Transverse colon (tissue), 4 donors: ENCODE data around the gene DDX17. TPM values are rescaled to one million over a fixed set of nuclear protein-coding genes. Genes with fewer than 3 reads are reported as not detected.

ENCODE experiments used
- DNase-seq: peaks from one replicate; pipeline ENCODE4 v3.0.0-alpha.2; 2019
- H3K27ac ChIP-seq, 4 donors: fragments of 200-600 bp; sonication (generic); 2 replicates each; pipeline ENCODE4 v1.5.1; 2016 to 2018; ENCODE audit warnings: inconsistent platforms in 4 of 4
- H3K27me3 ChIP-seq: fragments of 200-600 bp; sonication (generic); 2 replicates; pipeline ENCODE4 v1.5.1; 2017; ENCODE audit warnings: inconsistent platforms
- H3K36me3 ChIP-seq, 4 donors: fragments of 200-600 bp; sonication (generic); 2 replicates each; pipeline ENCODE4 v1.5.1; 2017 to 2019; ENCODE audit warnings: inconsistent platforms in 4 of 4
- H3K4me1 ChIP-seq, 4 donors: fragments of 200-600 bp; sonication (generic); 2 replicates each; pipeline ENCODE4 v1.5.1; 2017 to 2020; ENCODE audit warnings: inconsistent platforms in 4 of 4
- H3K4me3 ChIP-seq, 4 donors: fragments of 200-600 bp; sonication (generic); 1 replicate in 1 of 4; 2 replicates in 3 of 4; pipeline versions ENCODE4 v1.5.1 to v1.6.1; 2017 to 2019; ENCODE audit warnings: inconsistent platforms in 4 of 4
- H3K9me3 ChIP-seq, 2 donors: fragments of 200-600 bp; sonication (generic); 2 replicates each; pipeline ENCODE4 v1.5.1; 2017 to 2019; ENCODE audit warnings: inconsistent platforms in 2 of 2
- EP300 ChIP-seq: sonication (generic); formaldehyde crosslinking; IDR thresholded peaks from one replicate; pipeline ENCODE4 v1.6.1; 2017; ENCODE audit warnings: antibody characterized with exemption, low read depth
- POLR2A ChIP-seq: fragments of 450-650 bp; IDR thresholded peaks from one replicate; pipeline ENCODE4 v1.6.1; 2016; ENCODE audit warnings: antibody characterized with exemption, mild to moderate bottlenecking, moderate library complexity
- POLR2AphosphoS5 ChIP-seq, 3 donors: sonication (generic); formaldehyde crosslinking; IDR thresholded peaks; one replicate each; pipeline ENCODE4 v1.6.1; 2016; ENCODE audit warnings: antibody characterized with exemption in 3 of 3
- WGBS, 2 donors: methylation state at CpG; one replicate each; pipeline ENCODE4 v1.1.5; 2018; ENCODE audit warnings: low coverage in 1 of 2; 5-methylcytosine and 5-hydroxymethylcytosine counted together
- in situ Hi-C, 4 donors: fragments of 200-750 bp; cut with MboI; loops; one replicate each; pipeline versions ENCODE4 v1.15.0 to v1.15.1; 2017; ENCODE audit warnings: low sequenced_read_pairs in 3 of 4, low pct_ligation_motif_present in 1 of 4, low pct_unique_long_range_greater_than_20kb in 1 of 4
- intact Hi-C: fragments of 100-400 bp; cut with DNase I; formaldehyde crosslinking; loops from one replicate; pipeline ENCODE4 v1.15.1; 2023; ENCODE audit warnings: low total_unique reads
- total RNA-seq, 4 donors: library from RNA; depleted of rRNA; stranded (reverse); fragments of >200 nt; gene quantifications; one replicate each; pipeline ENCODE4 v1.1.0, GENCODE V29; 2016
- TF ChIP-seq, protein P1 (sequence below), 5 experiments: fragments of 200-600 bp in 3 of 5; fragments of 450-650 bp in 2 of 5; sonication (generic) in 3 of 5; IDR thresholded peaks; 1 replicate in 2 of 5; 2 replicates in 3 of 5; pipeline ENCODE4 v1.5.1; 2016 to 2017; ENCODE audit warnings: antibody characterized with exemption in 5 of 5, inconsistent platforms in 3 of 5, mild to moderate bottlenecking in 2 of 5, moderate library complexity in 1 of 5

DDX17 gene
- total RNA-seq, 4 donors from 2014 or later, result 506 to 1,034 (median 728) TPM

DNA sequence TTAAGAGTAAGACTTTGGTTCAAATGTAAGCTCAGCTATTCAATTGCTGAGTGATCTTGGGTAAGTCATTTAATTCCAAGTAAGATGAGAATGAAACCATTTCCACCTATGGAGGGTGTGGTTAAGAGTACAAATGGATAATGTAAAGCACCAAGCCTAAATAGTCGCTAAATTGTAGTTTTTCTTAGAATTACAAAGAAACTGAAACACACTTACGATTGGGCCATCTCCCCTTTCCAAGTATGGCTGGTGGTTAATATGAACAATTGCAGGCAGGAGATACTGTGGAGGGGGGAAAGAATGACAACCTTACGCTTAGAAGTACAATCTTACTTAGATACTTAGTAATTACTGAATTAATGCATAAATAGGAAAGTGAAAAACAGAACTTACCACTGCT, 8.2 kb downstream of the DDX17 start:
- peaks cover 5 to 35% (median 7%) of the 10 kb centered on the region in 4 donors for H3K4me1 ChIP-seq
- no peak overlapping the region for H3K27ac ChIP-seq
- no peak overlapping the region for H3K4me3 ChIP-seq
- 73 to 80% methylated on average over 3 of the region's 3 CpGs for WGBS, 2 donors
- TF ChIP-seq POLR2AphosphoS5 (IDR thresholded peaks at IDR 0.05) (no peak), POLR2A (no peak), EP300 (no peak)
- TF ChIP-seq, protein P1, sequence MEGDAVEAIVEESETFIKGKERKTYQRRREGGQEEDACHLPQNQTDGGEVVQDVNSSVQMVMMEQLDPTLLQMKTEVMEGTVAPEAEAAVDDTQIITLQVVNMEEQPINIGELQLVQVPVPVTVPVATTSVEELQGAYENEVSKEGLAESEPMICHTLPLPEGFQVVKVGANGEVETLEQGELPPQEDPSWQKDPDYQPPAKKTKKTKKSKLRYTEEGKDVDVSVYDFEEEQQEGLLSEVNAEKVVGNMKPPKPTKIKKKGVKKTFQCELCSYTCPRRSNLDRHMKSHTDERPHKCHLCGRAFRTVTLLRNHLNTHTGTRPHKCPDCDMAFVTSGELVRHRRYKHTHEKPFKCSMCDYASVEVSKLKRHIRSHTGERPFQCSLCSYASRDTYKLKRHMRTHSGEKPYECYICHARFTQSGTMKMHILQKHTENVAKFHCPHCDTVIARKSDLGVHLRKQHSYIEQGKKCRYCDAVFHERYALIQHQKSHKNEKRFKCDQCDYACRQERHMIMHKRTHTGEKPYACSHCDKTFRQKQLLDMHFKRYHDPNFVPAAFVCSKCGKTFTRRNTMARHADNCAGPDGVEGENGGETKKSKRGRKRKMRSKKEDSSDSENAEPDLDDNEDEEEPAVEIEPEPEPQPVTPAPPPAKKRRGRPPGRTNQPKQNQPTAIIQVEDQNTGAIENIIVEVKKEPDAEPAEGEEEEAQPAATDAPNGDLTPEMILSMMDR (IDR thresholded peaks at IDR 0.05), result no peak
- in situ Hi-C loops, result no loop called here
- peaks cover 0 to 77% (median 39%) of the 10 kb centered on the region in 4 donors for H3K36me3 ChIP-seq
- intact Hi-C loops, result no loop called here
- no peak for DNase-seq
- H3K27me3 ChIP-seq, result no peaks in the 10 kb centered on the region
- H3K9me3 ChIP-seq, result no peaks in the 10 kb centered on the region

DNA sequence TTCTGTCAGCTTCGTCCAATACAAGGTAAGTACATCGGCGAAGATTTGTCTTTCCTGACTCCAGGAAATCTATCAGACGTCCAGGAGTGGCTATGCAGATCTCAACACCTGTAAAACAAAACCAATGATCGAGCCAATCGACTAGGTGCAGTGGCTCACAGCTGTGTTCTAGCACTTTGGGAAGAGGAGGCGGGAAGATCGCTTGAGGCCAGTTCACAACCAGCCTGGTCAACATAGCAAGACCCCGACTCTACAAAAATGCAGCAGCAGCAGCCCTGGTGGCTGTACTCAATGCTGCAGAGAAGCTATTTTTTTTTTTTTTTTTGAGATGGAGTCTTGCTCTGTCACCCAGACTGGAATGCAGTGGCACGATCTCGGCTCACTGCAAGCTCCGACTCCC, 11.2 kb downstream of the DDX17 start:
- in situ Hi-C loops, result no loop called here
- no peak for DNase-seq
- H3K27me3 ChIP-seq, result no peaks in the 10 kb centered on the region
- no peak overlapping the region for H3K4me3 ChIP-seq
- intact Hi-C loops, result no loop called here
- 88 to 95% methylated on average over 11 to 12 of the region's 12 CpGs for WGBS, 2 donors
- H3K36me3 ChIP-seq, result peaks cover 0 to 97% (median 48%) of the 10 kb centered on the region in 4 donors
- no peak overlapping the region for H3K27ac ChIP-seq
- TF ChIP-seq POLR2A, result no peak
- no peak for TF ChIP-seq POLR2AphosphoS5 (IDR thresholded peaks at IDR 0.05)
- no peak for TF ChIP-seq EP300
- TF ChIP-seq, protein P1 (IDR thresholded peaks at IDR 0.05), result peak in 1 of 5 experiments; percentile 24
- H3K9me3 ChIP-seq, result no peaks in the 10 kb centered on the region
- peaks cover 9 to 28% (median 10%) of the 10 kb centered on the region in 4 donors for H3K4me1 ChIP-seq

DNA sequence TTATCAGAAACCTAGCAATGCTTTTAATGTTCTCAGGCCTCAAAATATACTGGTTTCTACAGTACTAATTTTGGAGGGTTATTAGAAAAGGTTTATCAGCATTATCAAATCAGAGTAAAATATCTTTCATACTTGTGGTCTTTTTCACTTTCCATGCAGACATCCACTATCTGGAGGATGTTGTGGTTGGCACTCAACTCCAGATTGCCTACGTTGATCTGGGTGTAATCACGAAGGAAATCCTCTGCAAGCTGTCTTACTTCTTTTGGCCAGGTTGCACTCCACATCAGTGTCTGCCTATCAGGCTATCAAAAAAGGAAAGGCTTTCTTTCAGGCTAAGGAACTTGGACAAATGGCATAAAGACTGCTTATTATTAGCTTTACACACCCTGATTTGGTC, 11.6 kb downstream of the DDX17 start:
- in situ Hi-C loops (no loop called here), intact Hi-C loops (no loop called here)
- Histone ChIP-seq H3K4me3 (no peak overlapping the region), H3K4me1 (peaks cover 9 to 28% (median 10%) of the 10 kb centered on the region in 4 donors), H3K27ac (no peak overlapping the region), H3K36me3 (peaks cover 0 to 97% (median 48%) of the 10 kb centered on the region in 4 donors), H3K9me3 (no peaks in the 10 kb centered on the region), H3K27me3 (no peaks in the 10 kb centered on the region)
- no peak for DNase-seq
- TF ChIP-seq, protein P1 (IDR thresholded peaks at IDR 0.05), result no peak
- no peak for TF ChIP-seq POLR2AphosphoS5 (IDR thresholded peaks at IDR 0.05)
- TF ChIP-seq POLR2A, result no peak
- no peak for TF ChIP-seq EP300
- WGBS, 2 donors, result 55 to 100% methylated on average over 1 to 2 of the region's 2 CpGs

DNA sequence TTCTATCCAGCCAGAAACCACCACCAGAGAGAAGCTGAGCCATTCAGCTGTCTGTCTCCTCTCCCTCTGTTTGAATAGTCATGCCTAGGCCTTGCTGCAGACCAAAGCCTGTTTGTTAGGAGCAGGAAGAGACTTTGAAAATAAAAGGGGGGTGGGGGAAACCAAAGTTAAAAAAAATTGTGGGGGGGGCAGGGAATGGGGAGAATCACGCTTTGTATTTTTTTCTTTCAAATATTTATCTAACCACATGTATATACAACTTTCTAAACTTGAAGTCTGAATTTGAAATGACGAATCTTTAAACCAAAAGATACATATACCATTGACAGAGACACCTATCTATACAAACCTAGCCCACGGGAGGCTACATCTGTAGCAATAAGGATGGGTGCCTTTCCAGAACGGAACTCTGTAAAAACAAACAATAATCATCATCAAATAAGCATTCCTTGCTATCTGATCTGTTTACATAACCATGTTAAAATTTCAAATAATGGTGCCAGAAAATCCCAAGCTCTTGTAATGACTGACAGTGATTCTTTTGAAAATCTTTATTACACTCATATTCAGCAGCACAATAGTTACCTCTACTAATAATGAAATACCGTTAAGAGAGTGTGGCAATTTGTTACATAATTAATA, 14.3 kb downstream of the DDX17 start:
- Histone ChIP-seq H3K4me3 (no peak overlapping the region), H3K4me1 (peaks cover 9 to 21% (median 10%) of the 10 kb centered on the region in 4 donors), H3K36me3 (peaks cover 0 to 98% (median 51%) of the 10 kb centered on the region in 4 donors), H3K27me3 (no peaks in the 10 kb centered on the region), H3K27ac (peak overlapping the region in 3 of 4 donors; percentile 58 to 74 (median 72)), H3K9me3 (no peaks in the 10 kb centered on the region)
- TF ChIP-seq POLR2A (no peak), EP300 (no peak), POLR2AphosphoS5 (IDR thresholded peaks at IDR 0.05) (no peak)
- TF ChIP-seq, protein P1 (IDR thresholded peaks at IDR 0.05), result no peak
- in situ Hi-C loops (no loop called here), intact Hi-C loops (no loop called here)
- no peak for DNase-seq
- 55 to 61% methylated on average over 5 of the region's 5 CpGs for WGBS, 2 donors
